NCI-H524 treated with DMSO at 0.1 percent for 48 hours (cell line): ENCODE data around the gene HEMGN.

ENCODE experiments used
- DNase-seq: peaks from one replicate; lab custom pipeline; 2025; lab: John Stamatoyannopoulos, UW

HEMGN gene

DNA sequence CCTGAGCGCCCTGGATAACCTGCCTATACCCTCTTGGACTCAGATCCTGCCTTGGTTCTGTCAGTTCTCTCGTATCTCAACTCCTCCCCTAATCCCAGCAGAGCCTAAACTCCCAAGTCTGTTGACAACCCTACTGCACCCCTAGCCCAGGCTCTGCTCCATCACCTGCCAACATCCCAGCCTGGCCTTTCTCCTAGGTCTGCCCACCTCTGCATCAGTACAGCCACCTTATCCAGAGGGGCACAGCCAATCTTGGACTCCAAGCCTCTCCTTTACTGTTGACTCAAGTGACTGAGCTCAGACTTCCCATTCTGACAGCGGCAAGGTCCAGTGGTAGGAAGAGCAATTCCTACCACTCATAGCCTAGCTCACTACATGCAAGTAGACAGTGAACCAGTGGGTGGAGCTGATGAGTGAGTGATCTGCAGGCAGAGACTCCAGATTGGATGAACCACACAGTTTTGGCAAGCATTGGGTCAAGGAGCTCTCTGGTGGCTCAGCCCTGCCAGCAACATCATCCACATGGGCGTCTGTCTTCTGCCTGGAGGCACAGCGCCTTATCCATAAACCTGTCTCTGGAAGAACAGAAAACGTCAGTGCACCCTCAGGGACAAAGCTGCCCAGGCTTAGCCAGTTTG is 42.2 kb downstream of the HEMGN start:
- no peak for DNase-seq

DNA sequence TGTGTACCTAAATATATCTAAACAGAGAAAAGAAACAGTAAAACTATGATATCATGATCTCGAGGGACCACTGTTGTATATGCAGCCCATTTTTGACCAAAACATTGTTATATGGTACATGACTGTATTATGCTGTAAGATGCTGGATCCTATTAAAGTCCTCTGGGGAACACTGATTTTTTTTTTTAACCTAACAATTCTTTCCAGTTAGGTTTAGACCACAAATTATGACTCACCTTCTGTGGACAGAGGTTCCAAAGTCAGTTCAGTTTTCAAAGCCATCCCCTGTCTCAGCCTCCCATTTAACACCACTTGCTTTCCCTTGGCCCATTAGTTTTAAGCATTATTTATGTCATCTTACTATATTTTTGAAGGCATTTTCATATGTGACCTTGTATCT is 42.8 kb downstream of the HEMGN start:
- no peak for DNase-seq

DNA sequence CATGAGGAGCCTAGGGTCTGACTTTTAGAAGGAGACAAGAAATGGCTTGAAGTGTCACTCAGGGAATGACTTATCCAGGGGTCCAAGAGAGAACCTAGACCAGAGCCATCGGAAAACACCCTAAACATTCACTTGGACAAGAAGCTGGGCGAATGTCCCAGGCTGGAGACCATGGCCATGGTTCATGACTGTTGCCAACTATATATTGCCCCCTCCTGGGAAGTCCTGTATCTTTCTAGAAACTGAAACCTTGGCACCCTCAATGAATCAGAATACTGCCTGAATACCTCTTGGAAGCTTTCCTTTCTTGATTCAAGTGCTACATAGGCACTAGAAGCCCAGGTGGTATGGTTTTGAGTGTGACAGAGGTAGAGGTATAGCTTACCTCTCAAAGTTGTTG is 45.6 kb downstream of the HEMGN start:
- DNase-seq, result no peak

DNA sequence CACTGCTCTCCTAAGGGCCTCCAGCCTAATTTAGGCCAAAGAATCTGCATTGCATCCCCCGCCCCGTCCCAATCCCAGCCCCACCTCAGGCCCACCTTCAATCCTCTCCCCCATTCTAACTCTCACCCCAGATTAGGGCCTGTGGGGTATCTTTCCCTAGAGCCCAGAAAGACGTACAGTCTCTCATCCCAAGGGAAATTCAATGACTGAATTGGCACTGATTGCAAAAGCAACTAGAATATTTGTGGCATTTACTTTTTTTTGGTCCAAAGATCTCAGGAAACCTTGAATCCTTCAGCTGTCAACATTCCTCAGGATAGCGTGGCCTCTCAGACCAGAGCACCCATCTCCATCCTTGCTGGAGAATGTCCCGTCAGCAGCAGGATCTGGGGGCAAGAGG is 46.2 kb downstream of the HEMGN start:
- no peak for DNase-seq

DNA sequence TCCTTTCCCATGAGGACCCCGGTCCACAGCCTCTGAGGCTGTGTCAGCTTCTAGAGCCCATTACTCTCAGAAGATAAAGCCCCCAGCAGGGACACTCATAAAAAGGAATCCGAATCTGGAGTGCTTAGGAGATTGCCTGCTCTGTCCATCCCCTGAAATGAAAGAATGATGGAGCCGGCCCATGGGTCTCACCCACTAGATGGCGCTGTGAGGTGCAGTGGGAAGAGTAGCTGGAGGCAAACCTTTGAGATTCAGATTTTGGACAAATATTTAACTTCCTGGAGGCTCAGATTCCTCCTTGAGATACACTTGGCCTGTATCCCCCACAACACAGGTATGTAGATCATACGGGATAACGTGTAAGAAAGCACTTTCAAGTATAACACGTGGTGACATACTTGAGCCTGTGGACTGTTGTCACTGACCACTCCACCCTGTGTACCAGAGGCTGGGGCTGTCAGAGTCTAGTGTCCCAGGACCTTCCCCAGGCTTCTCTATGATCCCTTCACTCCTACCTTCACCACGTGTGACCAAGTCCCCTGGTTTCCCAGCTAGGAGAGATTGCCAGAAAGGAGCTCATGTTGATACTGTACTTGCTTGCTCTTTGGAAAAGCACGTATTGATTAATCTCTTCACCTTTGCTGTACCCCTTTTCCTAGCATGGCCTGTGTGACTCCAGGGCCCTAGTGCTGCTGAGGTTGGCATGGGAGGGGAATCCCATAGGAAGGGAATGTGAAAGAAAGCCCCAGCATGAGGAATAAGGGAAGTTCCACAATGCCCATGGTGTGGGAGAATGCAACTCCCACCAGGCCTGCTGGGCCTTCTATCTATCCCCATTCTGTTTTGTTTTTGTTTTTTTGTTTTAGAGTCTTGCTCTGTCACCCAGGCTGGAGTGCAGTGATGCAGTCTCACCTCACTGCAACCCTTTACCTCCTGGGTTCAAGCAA is 47.8 kb downstream of the HEMGN start:
- no peak for DNase-seq

DNA sequence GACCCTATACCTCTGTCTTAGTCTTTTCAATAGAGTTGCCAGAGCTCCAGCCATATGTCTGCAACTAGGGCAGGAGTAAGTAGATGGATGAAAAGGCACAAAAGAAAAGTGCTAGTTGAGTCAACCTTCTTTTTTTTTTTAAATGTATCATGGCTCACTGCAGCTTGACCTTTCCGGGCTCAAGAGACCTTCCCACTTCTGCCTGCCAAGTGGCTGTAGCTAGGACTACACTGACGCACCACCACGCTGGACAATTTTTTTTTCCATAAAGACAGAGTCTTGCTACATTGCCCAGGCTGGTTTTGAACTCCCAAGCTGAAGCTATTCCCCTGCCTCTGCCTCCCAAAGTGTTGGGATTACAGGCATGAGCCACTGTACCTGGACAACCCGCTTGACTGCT is 57.6 kb downstream of the HEMGN start:
- DNase-seq, result no peak
